ENCODE measurements around the gene LRRC42.

LRRC42 gene

DNA sequence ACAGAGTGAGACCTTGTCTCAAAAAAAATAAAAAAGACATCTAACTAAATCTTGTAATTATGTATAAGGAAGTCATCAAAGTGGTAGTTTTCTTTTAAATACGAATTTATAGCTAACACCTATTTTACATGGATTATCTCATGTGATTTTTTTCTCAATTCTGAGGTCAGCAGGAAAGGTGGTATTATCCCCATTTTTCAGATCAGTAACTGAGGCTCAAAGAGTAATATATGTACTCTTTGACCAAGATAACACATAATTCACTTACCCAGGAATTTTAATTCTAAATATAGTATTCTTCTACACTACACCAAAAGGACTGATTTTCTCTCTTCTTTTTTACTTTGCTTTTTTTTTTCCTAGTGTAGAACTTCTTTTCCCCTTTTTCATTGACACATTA is 9.7 kb upstream of the LRRC42 start:
- DNase-seq (ENCODE audit: low read depth) = no peak
- no peak overlapping the region for H3K4me3 ChIP-seq (ENCODE audit: low read depth, low read length)

DNA sequence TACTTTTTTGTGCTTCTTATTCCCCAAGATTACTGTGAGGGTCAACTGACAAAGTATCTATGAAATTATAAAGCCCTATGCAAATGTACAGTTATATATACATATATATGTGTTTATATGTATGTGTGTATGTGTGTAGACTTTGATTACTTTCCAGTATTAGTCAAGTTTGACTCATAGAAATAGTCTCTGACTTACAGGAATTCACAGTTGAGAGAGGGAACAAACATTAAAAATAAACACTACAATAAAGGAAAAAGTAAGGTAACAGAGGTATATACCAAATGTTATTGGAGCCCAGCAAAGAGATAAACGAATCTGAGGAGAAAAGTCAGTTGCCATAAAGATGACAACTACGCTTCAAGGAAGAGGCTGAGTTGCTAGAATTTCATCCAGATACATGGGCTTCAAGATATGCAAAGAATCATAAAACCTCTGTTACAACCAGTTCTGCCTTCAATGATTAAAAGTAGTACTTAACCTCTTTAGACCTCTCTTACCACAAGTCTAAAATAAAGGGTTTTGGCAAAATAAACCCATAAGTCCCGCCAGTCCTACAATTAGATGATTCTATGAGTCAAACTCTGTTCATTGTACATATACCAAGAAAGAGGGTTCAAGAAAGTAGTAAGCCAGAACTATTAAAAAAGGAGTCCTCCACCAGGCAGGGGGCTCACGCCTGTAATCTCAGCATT is 7.9 kb upstream of the LRRC42 start:
- no peak overlapping the region for H3K4me3 ChIP-seq (ENCODE audit: low read depth, low read length)
- no peak for DNase-seq (ENCODE audit: low read depth)

- DNase-seq (ENCODE audit: low read depth) = no peak
- H3K4me3 ChIP-seq (ENCODE audit: low read depth, low read length) = no peak overlapping the region
These were observed 3.8 kb upstream of the LRRC42 start for GRCh38 chr1:53942127-53942957.

DNA sequence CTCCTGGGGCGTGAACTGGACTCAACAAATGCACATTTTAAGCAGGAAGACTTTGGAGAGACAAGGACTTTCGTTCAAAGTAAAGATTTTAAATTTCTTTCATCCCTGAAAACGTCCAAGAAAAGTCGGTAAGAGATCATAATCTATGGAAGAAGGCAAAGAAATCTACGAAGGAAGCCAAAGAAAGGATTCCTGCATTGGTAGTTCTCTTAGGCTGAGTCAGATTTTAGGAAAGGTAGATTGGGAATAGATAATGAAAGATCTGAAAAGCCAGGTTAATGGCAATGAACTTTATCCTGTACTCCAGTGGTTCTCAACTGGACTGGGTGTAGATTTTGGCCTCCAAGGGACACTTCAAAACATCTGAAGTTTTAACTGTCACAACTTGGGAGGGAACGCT is 3.1 kb upstream of the LRRC42 start:
- no peak for DNase-seq (ENCODE audit: low read depth)
- no peak overlapping the region for H3K4me3 ChIP-seq (ENCODE audit: low read depth, low read length)

DNA sequence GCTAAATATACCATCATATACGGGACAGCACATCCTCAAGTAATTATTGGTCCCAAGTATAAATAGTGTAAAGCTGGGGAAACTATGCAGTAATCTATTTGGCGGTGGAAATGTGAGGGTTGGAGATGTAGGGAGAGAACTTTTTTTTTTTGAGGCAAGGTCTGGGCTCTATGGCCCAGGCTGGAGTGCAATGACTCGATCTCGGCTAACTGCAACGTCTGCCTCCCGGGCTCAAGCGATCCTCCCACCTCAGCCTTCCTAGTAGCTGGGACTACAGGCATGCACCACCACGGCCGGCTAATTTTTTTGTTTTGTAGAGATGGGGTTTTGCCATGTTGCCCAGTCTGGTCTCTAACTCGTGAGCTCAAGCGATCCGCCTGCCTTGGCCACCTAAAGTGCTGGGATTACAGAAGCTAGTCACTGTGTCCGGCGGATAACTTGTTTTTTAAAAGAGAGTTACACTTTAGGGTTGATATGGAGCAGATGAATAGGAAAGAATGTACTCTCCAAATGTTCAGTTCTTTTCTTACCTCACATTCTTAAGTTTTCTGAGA is 2.6 kb upstream of the LRRC42 start:
- DNase-seq (ENCODE audit: low read depth) = no peak
- H3K4me3 ChIP-seq (ENCODE audit: low read depth, low read length) = no peak overlapping the region

DNA sequence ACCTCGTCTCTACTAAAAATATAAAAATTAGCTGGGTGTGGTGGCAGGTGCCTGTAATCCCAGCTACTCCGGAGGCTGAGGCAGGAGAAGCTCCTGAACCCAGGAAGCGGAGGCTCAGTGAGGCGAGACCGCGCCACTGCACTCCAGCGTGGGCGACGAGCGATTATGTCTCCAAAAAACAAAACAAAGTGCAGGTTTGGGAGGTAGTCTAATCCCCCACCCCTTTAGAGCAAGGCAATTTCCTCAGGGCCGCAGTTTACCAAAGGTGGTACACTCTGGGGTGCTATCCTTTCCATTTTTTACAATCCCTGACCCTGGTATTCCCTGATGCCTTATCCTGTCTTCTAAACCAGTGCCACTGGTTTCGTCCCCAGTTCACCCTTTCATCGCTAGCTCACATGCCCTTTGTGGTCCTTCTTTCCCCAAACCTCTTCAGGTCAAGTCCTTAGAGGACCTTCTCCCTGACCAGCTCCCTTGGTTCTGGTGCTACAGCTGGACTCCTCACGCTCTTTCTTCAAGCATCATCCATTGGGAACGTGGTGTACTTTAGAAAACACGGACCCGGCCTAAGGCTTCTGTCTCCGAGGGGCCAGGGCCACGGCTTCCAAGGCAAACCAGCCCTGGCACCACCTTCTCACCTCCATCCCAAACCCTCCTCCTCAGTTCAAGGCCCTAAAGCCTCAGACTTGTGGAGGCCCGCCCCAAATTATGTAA is 1.5 kb upstream of the LRRC42 start:
- H3K4me3 ChIP-seq (ENCODE audit: low read depth, low read length) = peak overlapping the region; percentile 82
- DNase-seq (ENCODE audit: low read depth) = no peak

DNA sequence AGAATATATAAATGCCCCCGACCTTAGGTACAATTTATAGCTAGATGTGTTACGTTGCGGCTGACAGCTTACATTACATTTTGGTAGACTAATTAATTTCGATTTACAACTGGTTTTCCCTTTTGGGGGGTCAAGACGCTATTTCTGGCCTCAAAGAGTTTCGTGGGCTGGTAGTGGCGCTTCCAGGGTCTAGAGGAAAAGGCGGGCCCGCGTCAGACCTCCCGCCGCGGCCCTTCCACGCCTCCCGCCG is 1.0 kb upstream of the LRRC42 start:
- no peak for DNase-seq (ENCODE audit: low read depth)

DNA sequence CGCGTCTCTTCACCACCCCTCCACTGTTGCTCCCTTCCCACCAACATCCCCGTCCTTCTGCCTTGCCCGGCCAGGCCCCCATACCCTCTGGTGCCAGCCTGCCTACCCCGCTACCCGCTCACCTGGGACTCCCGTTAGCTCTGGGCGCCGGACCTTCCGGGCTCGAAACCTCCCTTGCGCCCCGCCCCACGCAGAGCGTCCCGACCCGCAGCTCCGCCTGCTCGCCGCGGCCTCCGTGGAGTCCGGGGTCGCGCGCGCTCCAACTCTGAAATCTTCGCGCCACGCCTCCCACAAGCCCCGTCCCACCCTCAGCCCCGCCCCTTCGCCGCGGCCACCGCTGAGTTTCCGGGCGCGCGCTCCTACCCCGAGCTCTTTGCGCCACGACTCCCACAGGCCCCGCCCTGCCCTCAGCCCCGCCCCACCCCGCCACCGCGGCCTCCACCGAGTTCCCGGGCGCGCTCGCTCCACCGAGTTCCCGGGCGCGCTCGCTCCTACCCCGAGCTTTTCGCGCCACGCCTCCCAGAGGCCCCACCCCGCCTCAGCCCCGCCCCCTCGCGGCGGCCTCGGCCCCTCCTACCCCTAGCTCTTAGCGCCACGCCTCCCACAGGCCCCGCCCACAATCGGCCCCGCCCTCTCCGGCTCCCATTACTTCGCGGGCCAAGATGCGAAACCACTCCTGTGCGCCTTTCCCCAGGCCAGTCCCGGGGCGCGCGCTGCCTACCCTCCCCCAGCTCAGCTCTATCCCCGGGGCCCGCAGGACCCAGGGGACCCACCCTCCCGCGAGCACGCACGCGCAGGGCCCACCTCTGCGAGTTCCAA is 508 bp upstream of the LRRC42 start, which contains the start of gene IFT25:
Gene IFT25 (minus strand): TSS at position 267 of the 819 bp plus-strand sequence. CDS start 5,617 bp downstream, outside the sequence.
- peak; percentile 81 for DNase-seq (ENCODE audit: low read depth)
- peak within 1 kb of the TSS; percentile 82 for H3K4me3 ChIP-seq (ENCODE audit: low read depth, low read length)

More for the DNA sequence above, 1.0 kb upstream of the LRRC42 start:
- peak overlapping the region; percentile 82 for H3K4me3 ChIP-seq (ENCODE audit: low read depth, low read length)

DNA sequence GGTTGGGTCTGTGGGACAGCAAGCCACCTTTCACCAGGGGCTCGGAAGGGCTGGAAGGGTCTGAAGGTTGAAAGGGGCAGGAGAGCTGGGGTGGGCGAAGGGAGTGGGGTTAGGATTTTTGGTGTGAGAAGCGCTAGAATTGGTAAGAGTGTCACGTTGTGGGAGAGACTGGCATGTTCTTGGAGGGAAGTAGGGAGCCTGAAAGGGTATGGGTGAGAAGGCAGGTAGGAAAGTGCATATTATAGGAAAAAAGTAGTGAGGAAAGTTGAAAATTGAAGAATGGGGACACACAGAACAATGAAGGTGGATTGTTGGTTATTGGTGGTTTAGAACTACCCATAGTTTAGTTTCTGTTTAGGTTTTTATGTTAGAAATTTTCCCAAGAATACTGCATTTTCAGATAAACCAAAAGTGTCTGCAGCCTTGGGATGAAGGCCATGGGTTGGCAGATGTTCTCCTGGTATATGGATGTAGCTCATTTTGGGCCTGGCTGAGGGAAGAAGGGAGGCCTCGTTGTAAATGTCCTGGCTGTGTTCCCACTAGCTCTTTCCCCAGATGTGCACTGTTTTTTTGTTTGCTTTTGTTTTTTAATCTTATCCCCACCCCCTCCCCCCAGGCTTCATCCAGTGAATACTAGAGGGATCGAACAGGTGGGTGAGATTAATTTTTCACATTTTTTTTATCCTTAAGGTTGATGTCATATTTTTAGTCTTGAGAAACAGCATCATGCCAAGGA is 1.2 kb downstream of the LRRC42 start:
- peak overlapping the region; percentile 70 for H3K4me3 ChIP-seq (ENCODE audit: low read depth, low read length)
- no peak for DNase-seq (ENCODE audit: low read depth)

GRCh38 chr1:53948291-53948690 is 2.1 kb downstream of the LRRC42 start:
- H3K4me3 ChIP-seq (ENCODE audit: low read depth, low read length) = no peak overlapping the region
- no peak for DNase-seq (ENCODE audit: low read depth)

GRCh38 chr1:53949023-53949990 is 3.2 kb downstream of the LRRC42 start:
- DNase-seq (ENCODE audit: low read depth) = no peak
- no peak overlapping the region for H3K4me3 ChIP-seq (ENCODE audit: low read depth, low read length)

DNA sequence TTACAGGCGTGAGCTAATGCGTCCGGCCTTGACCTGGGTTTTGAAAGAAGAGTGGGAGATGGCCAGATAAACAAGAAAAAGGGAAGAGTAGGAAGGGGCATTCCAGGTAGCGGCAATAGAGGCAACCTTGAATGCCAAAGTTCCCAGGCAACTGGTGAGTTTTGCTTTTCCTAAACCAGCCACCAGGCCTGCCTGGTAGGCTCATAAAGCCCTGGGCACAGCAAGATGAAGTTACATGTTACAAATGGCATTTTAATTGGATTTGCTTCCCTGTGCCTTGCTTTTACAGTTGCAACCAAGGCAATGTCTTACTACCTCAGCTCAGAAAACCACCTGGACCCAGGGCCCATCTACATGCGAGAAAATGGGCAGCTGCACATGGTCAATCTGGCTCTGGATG is 5.5 kb downstream of the LRRC42 start:
- no peak for DNase-seq (ENCODE audit: low read depth)

GRCh38 chr1:53954128-53954527 is 8.0 kb downstream of the LRRC42 start:
- H3K4me3 ChIP-seq (ENCODE audit: low read depth, low read length) = no peak overlapping the region
- DNase-seq (ENCODE audit: low read depth) = no peak

More for the DNA sequence above, 5.5 kb downstream of the LRRC42 start:
- H3K4me3 ChIP-seq (ENCODE audit: low read depth, low read length) = no peak overlapping the region

GRCh38 chr1:53956308-53957168 is 10.4 kb downstream of the LRRC42 start:
- H3K4me3 ChIP-seq (ENCODE audit: low read depth, low read length) = no peak overlapping the region
- no peak for DNase-seq (ENCODE audit: low read depth)

- no peak overlapping the region for H3K4me3 ChIP-seq (ENCODE audit: low read depth, low read length)
- no peak for DNase-seq (ENCODE audit: low read depth)
These were observed 11.2 kb downstream of the LRRC42 start for GRCh38 chr1:53957194-53957818.

- DNase-seq (ENCODE audit: low read depth) = no peak
These were observed 13.6 kb downstream of the LRRC42 start for GRCh38 chr1:53959664-53960250.

More at GRCh38 chr1:53959664-53960250, 13.6 kb downstream of the LRRC42 start:
- no peak overlapping the region for H3K4me3 ChIP-seq (ENCODE audit: low read depth, low read length)
